ENCODE measurements around the gene WNT16.
"Not testable (repeated sequence)": the region's sequence is repeated elsewhere in the genome, so short reads cannot be mapped to it uniquely, and the experiment has no call there.

The WNT16 gene

GRCh38 chr7:121306565-121306964 lies 22.2 kb upstream of the WNT16 start:
- no peak for DNase-seq

GRCh38 chr7:121307021-121307574 lies 21.7 kb upstream of the WNT16 start:
- no peak for DNase-seq

GRCh38 chr7:121313220-121313792 lies 15.5 kb upstream of the WNT16 start:
- no peak for DNase-seq

GRCh38 chr7:121313793-121314676 lies 14.8 kb upstream of the WNT16 start:
- DNase-seq = no peak

- not testable (repeated sequence) for DNase-seq
These were observed 13.6 kb upstream of the WNT16 start for GRCh38 chr7:121315170-121315569.

- DNase-seq = no peak
These were observed 6.3 kb upstream of the WNT16 start for GRCh38 chr7:121322460-121322859.

GRCh38 chr7:121323515-121324302 lies 5.1 kb upstream of the WNT16 start:
- no peak for DNase-seq

- DNase-seq = no peak
These were observed 1.1 kb upstream of the WNT16 start for GRCh38 chr7:121327671-121328070.

- peak in 1 of 5 donors; percentile 29 for DNase-seq
These were observed 622 bp downstream of the WNT16 start for GRCh38 chr7:121329191-121330052.

- DNase-seq = no peak
These were observed 1.4 kb downstream of the WNT16 start for GRCh38 chr7:121330053-121330833.

GRCh38 chr7:121331048-121331447 lies 2.2 kb downstream of the WNT16 start:
- no peak for DNase-seq

- DNase-seq = no peak
These were observed 2.8 kb downstream of the WNT16 start for GRCh38 chr7:121331574-121331973.

- DNase-seq = no peak
These were observed 5.6 kb downstream of the WNT16 start for GRCh38 chr7:121334376-121334775.

GRCh38 chr7:121334875-121335648 lies 6.3 kb downstream of the WNT16 start:
- no peak for DNase-seq

GRCh38 chr7:121336579-121336978 lies 7.8 kb downstream of the WNT16 start:
- no peak for DNase-seq

- DNase-seq = no peak
These were observed 8.6 kb downstream of the WNT16 start for GRCh38 chr7:121337398-121337797.

- DNase-seq = no peak
These were observed 10.3 kb downstream of the WNT16 start for GRCh38 chr7:121339082-121339481.

- DNase-seq = no peak
These were observed 13.1 kb downstream of the WNT16 start for GRCh38 chr7:121341933-121342332.

- DNase-seq = no peak
These were observed 13.8 kb downstream of the WNT16 start for GRCh38 chr7:121342631-121343030.

- no peak for DNase-seq
These were observed 14.5 kb downstream of the WNT16 start for GRCh38 chr7:121343302-121343701.

- DNase-seq = no peak
These were observed 15.3 kb downstream of the WNT16 start for GRCh38 chr7:121344093-121344492.

Measured in T-helper 1 cell (primary cell).